Transverse colon (tissue), 4 donors: ENCODE results near the gene TTYH2. TPM values are rescaled to one million over a fixed set of nuclear protein-coding genes. Genes with fewer than 3 reads are reported as not detected.

ENCODE experiments used
- DNase-seq: peaks from one replicate; pipeline ENCODE4 v3.0.0-alpha.2; 2019
- H3K27ac ChIP-seq, 4 donors: fragments of 200-600 bp; sonication (generic); 2 replicates each; pipeline ENCODE4 v1.5.1; 2016 to 2018; ENCODE audit warnings: inconsistent platforms in 4 of 4
- H3K27me3 ChIP-seq: fragments of 200-600 bp; sonication (generic); 2 replicates; pipeline ENCODE4 v1.5.1; 2017; ENCODE audit warnings: inconsistent platforms
- H3K36me3 ChIP-seq, 4 donors: fragments of 200-600 bp; sonication (generic); 2 replicates each; pipeline ENCODE4 v1.5.1; 2017 to 2019; ENCODE audit warnings: inconsistent platforms in 4 of 4
- H3K4me1 ChIP-seq, 4 donors: fragments of 200-600 bp; sonication (generic); 2 replicates each; pipeline ENCODE4 v1.5.1; 2017 to 2020; ENCODE audit warnings: inconsistent platforms in 4 of 4
- H3K4me3 ChIP-seq, 4 donors: fragments of 200-600 bp; sonication (generic); 1 replicate in 1 of 4; 2 replicates in 3 of 4; pipeline versions ENCODE4 v1.5.1 to v1.6.1; 2017 to 2019; ENCODE audit warnings: inconsistent platforms in 4 of 4
- H3K9me3 ChIP-seq, 2 donors: fragments of 200-600 bp; sonication (generic); 2 replicates each; pipeline ENCODE4 v1.5.1; 2017 to 2019; ENCODE audit warnings: inconsistent platforms in 2 of 2
- CTCF ChIP-seq, 5 experiments: fragments of 200-600 bp in 3 of 5; fragments of 450-650 bp in 2 of 5; sonication (generic) in 3 of 5; IDR thresholded peaks; 1 replicate in 2 of 5; 2 replicates in 3 of 5; pipeline ENCODE4 v1.5.1; 2016 to 2017; ENCODE audit warnings: antibody characterized with exemption in 5 of 5, inconsistent platforms in 3 of 5, mild to moderate bottlenecking in 2 of 5, moderate library complexity in 1 of 5
- EP300 ChIP-seq: sonication (generic); formaldehyde crosslinking; IDR thresholded peaks from one replicate; pipeline ENCODE4 v1.6.1; 2017; ENCODE audit warnings: antibody characterized with exemption, low read depth
- POLR2A ChIP-seq: fragments of 450-650 bp; IDR thresholded peaks from one replicate; pipeline ENCODE4 v1.6.1; 2016; ENCODE audit warnings: antibody characterized with exemption, mild to moderate bottlenecking, moderate library complexity
- POLR2AphosphoS5 ChIP-seq, 3 donors: sonication (generic); formaldehyde crosslinking; IDR thresholded peaks; one replicate each; pipeline ENCODE4 v1.6.1; 2016; ENCODE audit warnings: antibody characterized with exemption in 3 of 3
- WGBS, 2 donors: methylation state at CpG; one replicate each; pipeline ENCODE4 v1.1.5; 2018; ENCODE audit warnings: low coverage in 1 of 2; 5-methylcytosine and 5-hydroxymethylcytosine counted together
- in situ Hi-C, 4 donors: fragments of 200-750 bp; cut with MboI; loops; one replicate each; pipeline versions ENCODE4 v1.15.0 to v1.15.1; 2017; ENCODE audit warnings: low sequenced_read_pairs in 3 of 4, low pct_ligation_motif_present in 1 of 4, low pct_unique_long_range_greater_than_20kb in 1 of 4
- intact Hi-C: fragments of 100-400 bp; cut with DNase I; formaldehyde crosslinking; loops from one replicate; pipeline ENCODE4 v1.15.1; 2023; ENCODE audit warnings: low total_unique reads
- total RNA-seq, 4 donors: library from RNA; depleted of rRNA; stranded (reverse); fragments of >200 nt; gene quantifications; one replicate each; pipeline ENCODE4 v1.1.0, GENCODE V29; 2016

Gene TTYH2
- total RNA-seq, 4 donors from 2014 or later: 0.37 to 5.2 (median 2.3) TPM

GRCh38 chr17:74203439-74204240 is 9.7 kb upstream of the TTYH2 start, which contains the start of gene RPL38:
RPL38 (plus strand) TSS chr17:74203678; CDS start chr17:74203956, 278 bp downstream.
- in situ Hi-C loops (loop anchor here in 3 of 4 donors (10.0 to 25.0 kb wide), 2 partner anchors 159 to 251 kb away; partner anchors contain the start of genes BTBD17 (in 2 of the 3) and GPR142 (in 2 of the 3)), intact Hi-C loops (loop anchor here (10.0 kb wide), 2 partner anchors 91 to 161 kb away; partner anchors contain the start of genes BTBD17 and GPR142)
- Histone ChIP-seq H3K4me3 (peak within 1 kb of the TSS; percentile 51 to 83 (median 75)), H3K27ac (peak within 1 kb of the TSS; percentile 84 to 88 (median 86)), H3K9me3 (no peaks in the 10 kb centered on the region), H3K36me3 (no peaks in the 10 kb centered on the region), H3K4me1 (peaks cover 14 to 50% (median 39%) of the 10 kb centered on the region in 4 donors), H3K27me3 (peaks cover 19% of the 10 kb centered on the region)
- DNase-seq: peak; percentile 97
- 0 to 1% methylated on average over 7 to 37 of the region's 53 CpGs for WGBS, 2 donors
- TF ChIP-seq EP300: no peak
- TF ChIP-seq CTCF (IDR thresholded peaks at IDR 0.05): peak; percentile 87 to 98 (median 95)
- peak; percentile 93 for TF ChIP-seq POLR2A
- peak; percentile 97 to 98 (median 97) for TF ChIP-seq POLR2AphosphoS5 (IDR thresholded peaks at IDR 0.05)

GRCh38 chr17:74204474-74204873 is 8.9 kb upstream of the TTYH2 start:
- Histone ChIP-seq H3K4me1 (peaks cover 14 to 47% (median 38%) of the 10 kb centered on the region in 4 donors), H3K4me3 (peak overlapping the region in 3 of 4 donors; percentile 72 to 83 (median 78)), H3K9me3 (no peaks in the 10 kb centered on the region), H3K36me3 (no peaks in the 10 kb centered on the region), H3K27ac (peak overlapping the region; percentile 84 to 88 (median 86)), H3K27me3 (peaks cover 19% of the 10 kb centered on the region)
- TF ChIP-seq EP300 (no peak), POLR2AphosphoS5 (IDR thresholded peaks at IDR 0.05) (no peak), CTCF (IDR thresholded peaks at IDR 0.05) (no peak), POLR2A (no peak)
- no peak for DNase-seq
- in situ Hi-C loops (loop anchor here in 3 of 4 donors (10.0 to 25.0 kb wide), 2 partner anchors 158 to 250 kb away; partner anchors contain the start of genes BTBD17 (in 2 of the 3) and GPR142 (in 2 of the 3)), intact Hi-C loops (loop anchor here (10.0 kb wide), 2 partner anchors 90 to 160 kb away; partner anchors contain the start of genes BTBD17 and GPR142)
- WGBS, 2 donors: 31 to 40% methylated on average over 9 to 14 of the region's 14 CpGs

GRCh38 chr17:74205274-74205673 is 8.1 kb upstream of the TTYH2 start:
- no peak for TF ChIP-seq EP300
- no peak for TF ChIP-seq POLR2AphosphoS5 (IDR thresholded peaks at IDR 0.05)
- TF ChIP-seq POLR2A: no peak
- TF ChIP-seq CTCF (IDR thresholded peaks at IDR 0.05): no peak
- Histone ChIP-seq H3K4me3 (no peak overlapping the region), H3K9me3 (no peaks in the 10 kb centered on the region), H3K4me1 (peaks cover 14 to 46% (median 36%) of the 10 kb centered on the region in 4 donors), H3K36me3 (peaks cover 0 to 7% (median 2%) of the 10 kb centered on the region in 4 donors), H3K27ac (no peak overlapping the region), H3K27me3 (peaks cover 19% of the 10 kb centered on the region)
- intact Hi-C loops (loop anchor here (10.0 kb wide), 2 partner anchors 90 to 160 kb away; partner anchors contain the start of genes BTBD17 and GPR142), in situ Hi-C loops (loop anchor here in 3 of 4 donors (10.0 to 25.0 kb wide), 2 partner anchors 157 to 250 kb away; partner anchors contain the start of genes BTBD17 (in 2 of the 3) and GPR142 (in 2 of the 3))
- no peak for DNase-seq
- 81% methylated on average over 3 of the region's 3 CpGs; no CpG with 5 or more reads in 1 of the 2 donors for WGBS, 2 donors
